ENCODE measurements around the gene RNU7-1. TPM values are rescaled to one million over a fixed set of nuclear protein-coding genes. Genes with fewer than 3 reads are reported as not detected.

The RNU7-1 gene
- total and polyA plus RNA-seq, 2 of the 4 experiments (the other 2 are of a cell fraction) = not detected

DNA sequence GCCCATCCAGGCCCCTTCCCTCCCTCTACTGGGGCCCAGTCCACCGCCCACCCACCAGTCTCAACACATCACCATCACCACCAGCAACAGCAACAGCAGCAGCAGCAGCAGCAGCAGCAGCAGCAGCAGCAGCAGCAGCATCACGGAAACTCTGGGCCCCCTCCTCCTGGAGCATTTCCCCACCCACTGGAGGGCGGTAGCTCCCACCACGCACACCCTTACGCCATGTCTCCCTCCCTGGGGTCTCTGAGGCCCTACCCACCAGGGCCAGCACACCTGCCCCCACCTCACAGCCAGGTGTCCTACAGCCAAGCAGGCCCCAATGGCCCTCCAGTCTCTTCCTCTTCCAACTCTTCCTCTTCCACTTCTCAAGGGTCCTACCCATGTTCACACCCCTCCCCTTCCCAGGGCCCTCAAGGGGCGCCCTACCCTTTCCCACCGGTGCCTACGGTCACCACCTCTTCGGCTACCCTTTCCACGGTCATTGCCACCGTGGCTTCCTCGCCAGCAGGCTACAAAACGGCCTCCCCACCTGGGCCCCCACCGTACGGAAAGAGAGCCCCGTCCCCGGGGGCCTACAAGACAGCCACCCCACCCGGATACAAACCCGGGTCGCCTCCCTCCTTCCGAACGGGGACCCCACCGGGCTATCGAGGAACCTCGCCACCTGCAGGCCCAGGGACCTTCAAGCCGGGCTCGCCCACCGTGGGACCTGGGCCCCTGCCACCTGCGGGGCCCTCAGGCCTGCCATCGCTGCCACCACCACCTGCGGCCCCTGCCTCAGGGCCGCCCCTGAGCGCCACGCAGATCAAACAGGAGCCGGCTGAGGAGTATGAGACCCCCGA lies 6.8 kb upstream of the RNU7-1 start:
- no peak overlapping the region for H2BK120ac ChIP-seq (ENCODE audit: low read depth, low read length)
- no peak overlapping the region for H2BK5ac ChIP-seq (ENCODE audit: low read depth, low read length, poor library complexity, severe bottlenecking)
- H4K91ac ChIP-seq (ENCODE audit: insufficient read depth, low read depth, low read length) = no peak overlapping the region
- H3K4me2 ChIP-seq (ENCODE audit: low read depth, low read length) = no peak overlapping the region; the same call in 1 of the 2 replicates
- peak overlapping the region; percentile 13 to 86; a peak in 2 of 4 replicates for H4K8ac ChIP-seq (ENCODE audit: low read depth in 2 of 2, low read length in 2 of 2)
- intact Hi-C loops (cut with micrococcal nuclease) (no loop called here), dilution Hi-C loops (cut with HindIII; ENCODE audit: low sequenced_read_pairs, unreplicated experiment) (no loop called here), in situ Hi-C loops (cut with MboI; ENCODE audit: low sequenced_read_pairs) (no loop called here)
- H2AK9ac ChIP-seq (replicated peaks; ENCODE audit: low read depth, low read length, poor library complexity) = peak overlapping the region; percentile 80
- peaks cover 13 to 73% of the 10 kb centered on the region in 2 experiments; a peak in 3 of 4 replicates for H3K79me1 ChIP-seq (ENCODE audit: low read depth in 1 of 2, low read length in 2 of 2)
- H3K4me3 ChIP-seq (ENCODE audit: insufficient read depth, low read depth, low read length) = no peak overlapping the region
- peaks cover 5% of the 10 kb centered on the region; the same call in 1 of the 2 replicates for H3K9me1 ChIP-seq (ENCODE audit: insufficient read depth, low read length)
- H3K27me3 ChIP-seq (ENCODE audit: control insufficient read depth, insufficient read depth, low read length) = no peaks in the 10 kb centered on the region
- H3K9ac ChIP-seq (ENCODE audit: low read depth, low read length) = no peak overlapping the region
- H3K9me3 ChIP-seq (ENCODE audit: control insufficient read depth, insufficient read depth, low read length) = no peaks in the 10 kb centered on the region
- H3K18ac ChIP-seq (ENCODE audit: low read depth, low read length) = no peak overlapping the region
- H3K23ac ChIP-seq (ENCODE audit: low read depth, low read length) = no peak overlapping the region
- BruUV-seq (replicated peaks) = TSS peak; percentile 63
- no peak overlapping the region for H3K27ac ChIP-seq (ENCODE audit: insufficient read depth, low read length)
- H3K36me3 ChIP-seq (ENCODE audit: control insufficient read depth, insufficient read depth, low read length) = peaks cover 63% of the 10 kb centered on the region
- H2BK15ac ChIP-seq (ENCODE audit: low read depth, low read length) = no peak overlapping the region
- no peak overlapping the region for H3K56ac ChIP-seq (ENCODE audit: extremely low read depth, insufficient read depth, low read length)
- peaks cover 9% of the 10 kb centered on the region for H3K4me1 ChIP-seq (ENCODE audit: control insufficient read depth, insufficient read depth, low read length)
- H3K14ac ChIP-seq (replicated peaks; ENCODE audit: low read depth, low read length) = no peak overlapping the region
- ChIA-PET CTCF (interaction anchor here (0.9 kb wide), 1 partner anchor 13 kb away, joined by 5 read pairs; no protein-coding TSS in a partner anchor), POLR2A (ENCODE audit: unreplicated experiment) (interaction anchor here (0.7 kb wide), 1 partner anchor 12 kb away, joined by 3 read pairs; no protein-coding TSS in a partner anchor)
- ATAC-seq (ENCODE audit: low read depth) (no peak), DNase-seq (no peak)
- H4K5ac ChIP-seq (ENCODE audit: low read depth, low read length) = no peak overlapping the region
- H2AK5ac ChIP-seq (ENCODE audit: low read depth, low read length) = no peak overlapping the region; the same call in 1 of the 2 replicates
- peaks cover 32% of the 10 kb centered on the region for H4K20me1 ChIP-seq (ENCODE audit: insufficient read depth, low read length)
- no peak overlapping the region for H2BK20ac ChIP-seq (ENCODE audit: low read depth, low read length)
- peak overlapping the region; percentile 33 for H2AFZ ChIP-seq (replicated peaks; ENCODE audit: low read length, poor library complexity)
- WGBS, 2 experiments (ENCODE audit: extremely low coverage in 2 of 2, insufficient read length in 1 of 2) = 47% methylated on average over 21 of the region's 36 CpGs; no CpG with 5 or more reads in 1 of the 2 experiments
- H3K4ac ChIP-seq (ENCODE audit: low read depth, low read length) = no peak overlapping the region
- TF ChIP-seq NFE2L2 (IDR thresholded peaks at IDR 0.05; ENCODE audit: low read depth, low read length) (no peak), CEBPB (IDR thresholded peaks at IDR 0.05; ENCODE audit: low read depth, low read length) (no peak), MAZ (IDR thresholded peaks at IDR 0.05; ENCODE audit: borderline replicate concordance, low read depth, low read length) (no peak), RCOR1 (IDR thresholded peaks at IDR 0.05; ENCODE audit: insufficient replicate concordance, low read length) (no peak), MAFK (IDR thresholded peaks at IDR 0.05; ENCODE audit: low read depth, low read length) (no peak), FOS (IDR thresholded peaks at IDR 0.05; ENCODE audit: low read depth, low read length) (no peak), POLR2A (IDR thresholded peaks at IDR 0.05; ENCODE audit: low read depth, low read length) (no peak), RAD21 (IDR thresholded peaks at IDR 0.05; ENCODE audit: low read length) (no peak), MXI1 (IDR thresholded peaks at IDR 0.05; ENCODE audit: borderline replicate concordance, low read depth, low read length) (no peak), RFX5 (IDR thresholded peaks at IDR 0.05; ENCODE audit: low read depth, low read length) (no peak), CHD1 (IDR thresholded peaks at IDR 0.05; ENCODE audit: low read depth, low read length) (no peak)
- TF ChIP-seq, protein P1, sequence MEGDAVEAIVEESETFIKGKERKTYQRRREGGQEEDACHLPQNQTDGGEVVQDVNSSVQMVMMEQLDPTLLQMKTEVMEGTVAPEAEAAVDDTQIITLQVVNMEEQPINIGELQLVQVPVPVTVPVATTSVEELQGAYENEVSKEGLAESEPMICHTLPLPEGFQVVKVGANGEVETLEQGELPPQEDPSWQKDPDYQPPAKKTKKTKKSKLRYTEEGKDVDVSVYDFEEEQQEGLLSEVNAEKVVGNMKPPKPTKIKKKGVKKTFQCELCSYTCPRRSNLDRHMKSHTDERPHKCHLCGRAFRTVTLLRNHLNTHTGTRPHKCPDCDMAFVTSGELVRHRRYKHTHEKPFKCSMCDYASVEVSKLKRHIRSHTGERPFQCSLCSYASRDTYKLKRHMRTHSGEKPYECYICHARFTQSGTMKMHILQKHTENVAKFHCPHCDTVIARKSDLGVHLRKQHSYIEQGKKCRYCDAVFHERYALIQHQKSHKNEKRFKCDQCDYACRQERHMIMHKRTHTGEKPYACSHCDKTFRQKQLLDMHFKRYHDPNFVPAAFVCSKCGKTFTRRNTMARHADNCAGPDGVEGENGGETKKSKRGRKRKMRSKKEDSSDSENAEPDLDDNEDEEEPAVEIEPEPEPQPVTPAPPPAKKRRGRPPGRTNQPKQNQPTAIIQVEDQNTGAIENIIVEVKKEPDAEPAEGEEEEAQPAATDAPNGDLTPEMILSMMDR (conservative IDR thresholded peaks at IDR 0.05; ENCODE audit: low read depth, low read length) = no peak
- TF ChIP-seq, protein P2, sequence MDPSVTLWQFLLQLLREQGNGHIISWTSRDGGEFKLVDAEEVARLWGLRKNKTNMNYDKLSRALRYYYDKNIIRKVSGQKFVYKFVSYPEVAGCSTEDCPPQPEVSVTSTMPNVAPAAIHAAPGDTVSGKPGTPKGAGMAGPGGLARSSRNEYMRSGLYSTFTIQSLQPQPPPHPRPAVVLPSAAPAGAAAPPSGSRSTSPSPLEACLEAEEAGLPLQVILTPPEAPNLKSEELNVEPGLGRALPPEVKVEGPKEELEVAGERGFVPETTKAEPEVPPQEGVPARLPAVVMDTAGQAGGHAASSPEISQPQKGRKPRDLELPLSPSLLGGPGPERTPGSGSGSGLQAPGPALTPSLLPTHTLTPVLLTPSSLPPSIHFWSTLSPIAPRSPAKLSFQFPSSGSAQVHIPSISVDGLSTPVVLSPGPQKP (IDR thresholded peaks at IDR 0.05; ENCODE audit: borderline replicate concordance, low read depth, low read length) = no peak
- TF ChIP-seq, protein P3, sequence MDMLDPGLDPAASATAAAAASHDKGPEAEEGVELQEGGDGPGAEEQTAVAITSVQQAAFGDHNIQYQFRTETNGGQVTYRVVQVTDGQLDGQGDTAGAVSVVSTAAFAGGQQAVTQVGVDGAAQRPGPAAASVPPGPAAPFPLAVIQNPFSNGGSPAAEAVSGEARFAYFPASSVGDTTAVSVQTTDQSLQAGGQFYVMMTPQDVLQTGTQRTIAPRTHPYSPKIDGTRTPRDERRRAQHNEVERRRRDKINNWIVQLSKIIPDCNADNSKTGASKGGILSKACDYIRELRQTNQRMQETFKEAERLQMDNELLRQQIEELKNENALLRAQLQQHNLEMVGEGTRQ (IDR thresholded peaks at IDR 0.05; ENCODE audit: low read depth, low read length) = no peak

Measured in IMR-90 (cell line).